Measurements from ENCODE around the gene TTLL9. TPM values are rescaled to one million over a fixed set of nuclear protein-coding genes. Genes with fewer than 3 reads are reported as not detected.

Gene TTLL9
- total RNA-seq, 1 experiment from 2014 or later = not detected

GRCh38 chr20:31956556-31957526, 86.4 kb downstream of the TTLL9 start:
- ChIA-PET CTCF (no interaction called here), POLR2A (ENCODE audit: low non-redundant PET) (no interaction called here)
- intact Hi-C loops (cut with micrococcal nuclease; ENCODE audit: unreplicated experiment) = no loop called here
- H3K4me3 ChIP-seq (ENCODE audit: low read depth, low read length, poor library complexity, severe bottlenecking) = no peak overlapping the region
- no TSS peak for BruUV-seq (replicated peaks)
- H3K27me3 ChIP-seq (replicated peaks; ENCODE audit: insufficient read depth, low read depth, low read length, poor library complexity) = peaks cover 56% of the 10 kb centered on the region
- no peaks in the 10 kb centered on the region for H3K9me3 ChIP-seq (ENCODE audit: low read depth, low read length, poor library complexity, severe bottlenecking)
- H3K4me1 ChIP-seq (ENCODE audit: insufficient read depth, low read length, poor library complexity, severe bottlenecking) = no peaks in the 10 kb centered on the region
- no peak for DNase-seq (ENCODE audit: low spot score)
- no peaks in the 10 kb centered on the region for H3K36me3 ChIP-seq (ENCODE audit: insufficient read depth, low read length, poor library complexity, severe bottlenecking)
- no peak overlapping the region for H3K27ac ChIP-seq (ENCODE audit: low read depth, low read length, poor library complexity, severe bottlenecking)
- TF ChIP-seq, protein P1, sequence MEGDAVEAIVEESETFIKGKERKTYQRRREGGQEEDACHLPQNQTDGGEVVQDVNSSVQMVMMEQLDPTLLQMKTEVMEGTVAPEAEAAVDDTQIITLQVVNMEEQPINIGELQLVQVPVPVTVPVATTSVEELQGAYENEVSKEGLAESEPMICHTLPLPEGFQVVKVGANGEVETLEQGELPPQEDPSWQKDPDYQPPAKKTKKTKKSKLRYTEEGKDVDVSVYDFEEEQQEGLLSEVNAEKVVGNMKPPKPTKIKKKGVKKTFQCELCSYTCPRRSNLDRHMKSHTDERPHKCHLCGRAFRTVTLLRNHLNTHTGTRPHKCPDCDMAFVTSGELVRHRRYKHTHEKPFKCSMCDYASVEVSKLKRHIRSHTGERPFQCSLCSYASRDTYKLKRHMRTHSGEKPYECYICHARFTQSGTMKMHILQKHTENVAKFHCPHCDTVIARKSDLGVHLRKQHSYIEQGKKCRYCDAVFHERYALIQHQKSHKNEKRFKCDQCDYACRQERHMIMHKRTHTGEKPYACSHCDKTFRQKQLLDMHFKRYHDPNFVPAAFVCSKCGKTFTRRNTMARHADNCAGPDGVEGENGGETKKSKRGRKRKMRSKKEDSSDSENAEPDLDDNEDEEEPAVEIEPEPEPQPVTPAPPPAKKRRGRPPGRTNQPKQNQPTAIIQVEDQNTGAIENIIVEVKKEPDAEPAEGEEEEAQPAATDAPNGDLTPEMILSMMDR (conservative IDR thresholded peaks at IDR 0.05; ENCODE audit: low read depth, low read length) = no peak
- no peak for TF ChIP-seq EZH2 (IDR thresholded peaks at IDR 0.05; ENCODE audit: borderline replicate concordance, low read depth, low read length, poor library complexity, severe bottlenecking)

DNA sequence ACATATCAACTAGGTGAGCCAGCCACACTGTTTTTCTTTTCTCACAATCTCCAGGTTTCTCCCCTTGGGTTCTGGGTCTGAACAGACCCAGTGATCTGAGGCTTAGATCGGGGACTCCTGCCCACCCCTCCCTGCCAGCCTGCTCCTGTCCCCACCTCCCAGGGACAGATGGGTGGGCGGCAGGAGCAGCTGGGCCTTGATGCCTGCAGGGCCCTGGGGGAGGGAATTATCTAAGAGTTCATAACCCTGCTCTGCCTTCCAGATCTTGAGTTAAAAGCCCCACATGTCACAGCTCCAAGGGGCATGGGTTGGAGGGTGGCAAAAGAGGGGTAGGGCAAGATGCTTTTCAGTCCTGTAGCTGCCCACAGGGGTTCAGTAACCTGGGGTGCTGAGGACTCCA, 92.3 kb downstream of the TTLL9 start:
- no peak for DNase-seq (ENCODE audit: low spot score)
- intact Hi-C loops (cut with micrococcal nuclease; ENCODE audit: unreplicated experiment) = loop anchor here (5.0 kb wide), 1 partner anchor 55 kb away; no protein-coding TSS in a partner anchor
- Histone ChIP-seq H3K27me3 (replicated peaks; ENCODE audit: insufficient read depth, low read depth, low read length, poor library complexity) (peaks cover 86% of the 10 kb centered on the region), H3K9me3 (ENCODE audit: low read depth, low read length, poor library complexity, severe bottlenecking) (no peaks in the 10 kb centered on the region), H3K4me3 (ENCODE audit: low read depth, low read length, poor library complexity, severe bottlenecking) (no peak overlapping the region), H3K27ac (ENCODE audit: low read depth, low read length, poor library complexity, severe bottlenecking) (no peak overlapping the region), H3K4me1 (ENCODE audit: insufficient read depth, low read length, poor library complexity, severe bottlenecking) (no peaks in the 10 kb centered on the region), H3K36me3 (ENCODE audit: insufficient read depth, low read length, poor library complexity, severe bottlenecking) (no peaks in the 10 kb centered on the region)
- BruUV-seq (replicated peaks) = no TSS peak
- ChIA-PET POLR2A (ENCODE audit: low non-redundant PET) (no interaction called here), CTCF (no interaction called here)
- TF ChIP-seq EZH2 (IDR thresholded peaks at IDR 0.05; ENCODE audit: borderline replicate concordance, low read depth, low read length, poor library complexity, severe bottlenecking) = no peak
- TF ChIP-seq, protein P1 (conservative IDR thresholded peaks at IDR 0.05; ENCODE audit: low read depth, low read length) = no peak

- H3K36me3 ChIP-seq (ENCODE audit: insufficient read depth, low read length, poor library complexity, severe bottlenecking) = no peaks in the 10 kb centered on the region
- H3K4me1 ChIP-seq (ENCODE audit: insufficient read depth, low read length, poor library complexity, severe bottlenecking) = no peaks in the 10 kb centered on the region
- no peak overlapping the region for H3K27ac ChIP-seq (ENCODE audit: low read depth, low read length, poor library complexity, severe bottlenecking)
- intact Hi-C loops (cut with micrococcal nuclease; ENCODE audit: unreplicated experiment) = loop anchor here (5.0 kb wide), 1 partner anchor 53 kb away; no protein-coding TSS in a partner anchor
- BruUV-seq (replicated peaks) = no TSS peak
- H3K27me3 ChIP-seq (replicated peaks; ENCODE audit: insufficient read depth, low read depth, low read length, poor library complexity) = peaks cover 79% of the 10 kb centered on the region
- no peak overlapping the region for H3K4me3 ChIP-seq (ENCODE audit: low read depth, low read length, poor library complexity, severe bottlenecking)
- DNase-seq (ENCODE audit: low spot score) = no peak
- CTCF ChIA-PET = interaction anchor here (1.0 kb wide), 1 partner anchor 12 kb away, joined by 4 read pairs; the partner anchor contains the start of gene PDRG1
- POLR2A ChIA-PET (ENCODE audit: low non-redundant PET) = no interaction called here
- no peak for TF ChIP-seq EZH2 (IDR thresholded peaks at IDR 0.05; ENCODE audit: borderline replicate concordance, low read depth, low read length, poor library complexity, severe bottlenecking)
- TF ChIP-seq, protein P1 (conservative IDR thresholded peaks at IDR 0.05; ENCODE audit: low read depth, low read length) = no peak
- H3K9me3 ChIP-seq (ENCODE audit: low read depth, low read length, poor library complexity, severe bottlenecking) = no peaks in the 10 kb centered on the region
Observed at GRCh38 chr20:31963889-31964288, 93.5 kb downstream of the TTLL9 start.
